ENCODE data around the gene MANEAL.
A peak's percentile ranks its signal among the peaks of the same experiment; 100 is the strongest.

MANEAL gene

GRCh38 chr1:37782491-37782890 is 11.2 kb upstream of the MANEAL start:
- DNase-seq (ENCODE audit: low read depth), result no peak

- no peak for DNase-seq (ENCODE audit: low read depth)
These were observed 532 bp upstream of the MANEAL start for GRCh38 chr1:37792943-37793686.

DNA sequence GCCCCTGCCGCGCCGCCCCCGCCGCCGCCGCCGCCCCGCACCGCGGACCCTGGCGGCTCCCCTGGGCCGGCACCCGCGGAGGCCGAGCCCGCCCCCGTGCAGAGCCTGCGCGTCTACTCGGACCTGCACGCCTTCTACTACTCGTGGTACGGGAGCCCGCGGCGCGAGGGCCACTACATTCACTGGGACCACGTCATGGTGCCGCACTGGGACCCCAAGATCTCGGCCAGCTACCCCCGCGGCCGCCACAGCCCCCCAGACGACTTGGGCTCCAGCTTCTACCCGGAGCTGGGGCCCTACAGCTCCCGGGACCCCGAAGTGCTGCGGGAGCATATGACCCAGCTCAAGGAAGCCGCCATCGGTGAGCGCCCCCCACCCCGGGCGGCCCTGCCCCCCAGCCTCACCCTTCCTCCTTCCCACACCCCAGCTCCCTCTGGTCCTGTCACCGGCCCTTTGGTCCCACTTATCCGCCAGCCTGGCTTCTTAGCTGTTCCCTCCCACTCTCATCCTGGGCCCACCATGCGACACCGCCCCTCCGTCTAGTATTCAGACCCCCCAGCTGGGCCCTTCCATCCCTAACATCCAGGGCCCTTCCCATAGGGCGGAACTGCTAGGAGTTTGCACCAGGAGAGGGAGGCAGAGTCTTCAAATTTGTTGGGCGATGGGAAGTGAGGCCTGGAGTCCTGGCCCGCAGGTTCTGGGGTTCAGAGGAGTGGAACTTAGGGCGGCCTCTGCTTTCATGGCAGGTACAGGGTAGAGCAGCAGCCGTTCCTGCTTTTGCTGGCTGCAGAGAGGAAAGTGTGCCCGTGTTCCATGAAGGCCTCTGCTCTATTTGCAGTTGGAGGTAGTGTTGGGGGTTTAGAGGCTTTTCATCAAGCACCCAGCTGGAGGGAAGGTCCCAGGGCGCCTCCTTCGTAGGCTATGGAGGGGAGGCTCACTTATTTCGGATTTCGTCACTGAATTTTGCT is 1.0 kb downstream of the MANEAL start:
- DNase-seq (ENCODE audit: low read depth), result no peak

DNA sequence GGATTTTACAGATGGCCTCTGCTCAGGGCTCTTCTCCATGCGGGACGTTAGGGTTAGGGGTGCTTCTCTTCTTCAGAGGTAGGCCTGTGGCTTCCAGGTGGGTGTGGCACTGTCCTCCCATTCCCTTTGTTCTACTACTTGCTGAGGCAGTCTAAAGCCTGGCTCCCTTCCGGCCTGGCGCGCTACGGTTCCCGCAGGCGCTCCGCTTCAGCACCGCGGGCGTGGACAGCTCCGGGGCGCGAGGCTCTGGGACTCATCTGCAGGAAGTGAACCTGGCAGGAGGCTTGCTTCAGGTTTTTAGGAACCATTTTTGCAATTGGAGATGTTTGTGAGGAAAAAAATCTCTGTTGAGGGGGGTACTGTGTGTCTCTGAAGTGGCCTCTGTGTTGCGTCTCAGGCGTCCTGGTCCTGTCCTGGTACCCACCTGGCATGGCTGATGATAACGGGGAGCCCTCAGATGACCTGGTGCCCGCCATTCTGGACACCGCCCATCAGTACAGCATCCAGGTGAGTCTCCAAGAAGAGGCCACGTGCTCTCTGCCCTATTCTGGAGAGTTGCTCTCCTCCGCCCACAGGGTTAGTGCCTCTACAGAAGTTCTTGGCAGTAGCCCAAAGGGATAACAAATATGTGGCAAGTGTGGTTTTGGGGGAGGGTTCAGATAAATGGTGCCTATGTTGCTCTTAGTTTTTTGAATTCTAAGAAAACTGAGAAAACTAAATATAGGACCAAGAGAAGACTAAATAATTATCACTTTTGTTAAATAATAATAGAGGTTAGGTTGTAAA is 1.9 kb downstream of the MANEAL start:
- no peak for DNase-seq (ENCODE audit: low read depth)

GRCh38 chr1:37797750-37798345 is 4.2 kb downstream of the MANEAL start:
- DNase-seq (ENCODE audit: low read depth), result no peak

GRCh38 chr1:37802439-37802838 is 8.8 kb downstream of the MANEAL start:
- DNase-seq (ENCODE audit: low read depth), result no peak

DNA sequence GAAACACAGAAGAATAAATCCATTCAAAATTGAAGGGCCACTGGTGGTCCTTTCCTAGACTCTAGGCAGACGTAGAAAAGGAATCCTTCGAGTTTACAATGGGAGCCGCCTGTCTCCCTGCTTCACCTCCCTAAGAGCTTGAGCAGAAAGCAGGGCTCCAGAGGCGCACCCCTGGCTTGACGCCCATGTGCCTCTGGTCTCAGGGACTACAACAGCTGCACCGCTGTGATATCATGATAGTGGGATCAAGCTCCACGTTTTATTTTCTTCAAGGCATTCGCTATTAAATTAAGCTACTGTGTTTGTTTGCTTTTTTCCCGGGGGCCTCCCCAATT is 13.5 kb downstream of the MANEAL start:
- no peak for DNase-seq (ENCODE audit: low read depth)

DNA sequence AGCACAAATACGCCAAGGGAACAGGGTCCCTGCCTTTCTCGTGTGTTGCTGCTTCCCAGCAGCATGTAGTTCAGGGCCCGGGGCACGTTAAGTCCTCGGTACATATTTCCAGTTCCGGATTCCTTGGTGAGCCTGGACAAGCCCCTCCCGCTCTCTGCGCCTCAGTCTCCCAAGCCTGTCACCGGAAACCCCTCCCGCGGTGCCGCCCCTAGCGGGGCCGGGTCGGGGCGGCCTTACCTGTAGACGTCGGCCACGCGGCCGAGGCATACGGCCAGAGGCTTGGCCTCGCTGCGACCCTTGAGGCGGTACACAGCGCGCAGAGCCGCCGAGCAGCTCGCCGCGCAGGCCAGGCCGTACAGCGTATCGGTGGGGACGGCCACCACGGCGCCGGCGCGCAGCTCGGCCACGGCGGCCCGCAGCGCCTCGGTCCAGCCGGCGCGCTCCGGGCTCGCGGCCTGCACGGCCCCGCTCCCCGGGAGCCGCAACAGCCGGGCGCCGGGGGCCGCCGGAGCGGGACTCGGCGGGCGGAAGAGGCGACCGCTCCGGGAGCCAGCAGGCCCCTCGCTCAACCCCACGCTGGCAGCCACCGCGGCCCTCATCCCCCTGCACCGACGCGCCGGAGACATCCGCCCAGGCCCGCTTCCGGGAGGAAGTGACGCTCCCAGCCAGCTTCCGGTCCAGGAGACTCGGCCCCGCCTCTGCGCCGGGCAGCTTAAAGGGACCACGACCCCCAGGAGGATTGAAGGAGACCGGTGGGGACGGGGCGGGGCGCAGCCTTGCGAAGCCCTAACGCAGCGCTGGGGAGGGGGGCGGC is 14.1 kb downstream of the MANEAL start, which contains the start of the genes C1orf122 and YRDC:
Gene C1orf122 (plus strand): TSS at position 236 of the 814 bp plus-strand sequence. CDS start 615 bp downstream, outside the sequence.
Gene YRDC (minus strand): TSS at position 654 of the 814 bp plus-strand sequence. CDS start 28 bp downstream, at position 626.
- peak; percentile 89 for DNase-seq (ENCODE audit: low read depth)

GRCh38 chr1:37808369-37809319 is 15.0 kb downstream of the MANEAL start:
- DNase-seq (ENCODE audit: low read depth), result peak; percentile 41

GRCh38 chr1:37809942-37810341 is 16.3 kb downstream of the MANEAL start:
- no peak for DNase-seq (ENCODE audit: low read depth)

DNA sequence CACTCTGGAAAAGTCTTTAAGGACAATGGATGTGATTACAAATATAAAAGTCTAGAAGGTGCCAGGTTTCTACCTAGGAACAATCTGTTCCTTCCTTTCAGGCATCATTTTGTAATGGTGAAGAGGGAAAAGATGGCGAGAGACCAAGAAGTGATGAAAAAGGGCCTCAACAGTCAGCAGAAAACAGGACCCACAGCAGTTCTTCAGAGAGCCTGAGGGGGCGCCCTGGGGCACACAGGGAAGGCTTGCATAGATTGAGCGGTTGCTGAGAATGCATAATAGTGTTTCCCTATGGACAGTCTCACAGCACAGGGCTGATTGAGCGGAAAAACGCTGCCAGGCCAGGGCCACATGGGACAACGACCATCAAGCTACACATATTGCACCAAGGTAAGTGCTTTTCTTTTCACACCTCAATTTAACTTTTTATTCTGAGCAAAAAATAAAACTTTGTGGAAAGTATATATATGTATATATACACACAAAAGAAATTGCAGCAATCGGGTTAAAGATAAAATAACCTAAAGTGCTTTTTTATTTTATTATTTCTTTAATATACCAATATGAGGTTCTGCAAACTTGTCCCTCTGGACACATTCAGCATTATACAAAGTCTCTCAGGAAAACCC is 17.5 kb downstream of the MANEAL start:
- no peak for DNase-seq (ENCODE audit: low read depth)

- DNase-seq (ENCODE audit: low read depth), result no peak
These were observed 20.0 kb downstream of the MANEAL start for GRCh38 chr1:37813529-37814145.

GRCh38 chr1:37814252-37814651 is 20.6 kb downstream of the MANEAL start:
- DNase-seq (ENCODE audit: low read depth), result no peak

GRCh38 chr1:37817481-37817880 is 23.8 kb downstream of the MANEAL start:
- no peak for DNase-seq (ENCODE audit: low read depth)

DNA sequence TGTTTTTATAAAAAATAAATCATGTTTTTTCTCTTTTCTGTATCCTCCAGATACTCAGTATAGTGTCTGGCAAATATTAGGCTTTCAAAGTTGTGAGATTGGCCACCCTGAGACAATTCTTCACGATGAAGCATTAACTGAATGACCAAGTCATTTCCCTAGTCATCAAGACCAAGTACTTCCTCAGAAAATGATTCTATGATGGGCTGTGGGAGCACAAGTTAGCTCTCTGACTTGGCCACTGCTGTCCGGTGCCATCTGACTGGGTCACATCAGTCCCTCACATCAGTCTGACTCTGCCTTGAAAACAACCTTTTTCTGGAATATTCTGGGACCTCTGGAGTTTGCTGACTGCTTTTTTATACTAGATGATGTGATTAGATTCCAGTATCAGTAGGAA is 27.8 kb downstream of the MANEAL start:
- no peak for DNase-seq (ENCODE audit: low read depth)

GRCh38 chr1:37822906-37823815 is 29.5 kb downstream of the MANEAL start:
- no peak for DNase-seq (ENCODE audit: low read depth)

DNA sequence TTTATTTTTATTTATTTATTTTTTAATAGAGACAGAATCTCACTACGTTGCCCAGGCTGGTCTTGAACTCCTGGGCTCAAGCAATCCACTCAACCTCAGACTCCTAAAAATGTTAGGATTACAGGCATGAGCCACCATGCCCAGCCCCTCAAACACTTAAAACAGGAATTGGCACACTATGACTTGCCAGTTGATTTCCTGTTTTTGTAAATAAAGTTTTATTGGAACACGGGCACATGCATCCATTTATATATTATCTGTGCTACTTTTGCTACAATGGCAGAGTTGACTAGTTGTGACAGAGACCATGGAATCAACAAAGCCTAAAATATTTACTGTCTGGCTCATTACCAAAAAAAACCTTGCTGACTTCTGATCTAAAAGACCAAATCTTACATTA is 30.4 kb downstream of the MANEAL start:
- DNase-seq (ENCODE audit: low read depth), result no peak

DNA sequence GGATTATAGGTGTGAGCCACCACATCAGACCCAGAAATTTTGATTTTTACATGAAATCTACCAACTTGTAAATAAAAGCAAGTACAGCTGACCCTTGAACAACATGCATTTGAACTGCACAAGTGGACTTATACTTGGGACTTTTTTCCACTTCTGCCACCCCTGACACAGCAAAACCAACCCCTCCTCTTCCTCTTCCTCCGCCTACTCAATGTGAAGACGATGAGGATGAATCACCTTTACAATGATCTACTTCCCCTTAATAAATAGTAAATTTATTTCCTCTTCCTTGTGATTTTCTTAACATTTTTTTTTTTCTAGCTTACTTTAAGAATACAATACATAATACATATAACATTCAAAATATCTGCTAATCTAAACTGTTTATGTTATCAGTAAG is 31.9 kb downstream of the MANEAL start:
- no peak for DNase-seq (ENCODE audit: low read depth)
